HepG2 (cell line): ENCODE measurements around the gene FANCE. TPM values are rescaled to one million over a fixed set of nuclear protein-coding genes. Genes with fewer than 3 reads are reported as not detected.

Experiments used
- ATAC-seq: fragments of 200-7000 bp; cut with Tn5 transposase; 3 replicates; pipeline ENCODE4 v1.9.1; 2020; ENCODE audit warnings: mild to moderate bottlenecking, moderate library complexity
- BruUV-seq: library from RNA; stranded (reverse); fragments of 400-500 nt; replicated peaks from 2 replicates; lab custom pipeline; 2021; lab: Mats Ljungman, UMichigan
- CTCF ChIA-PET: fragments of 300-600 bp; formaldehyde crosslinking; extraction: SDS; loops from one replicate; lab custom pipeline; 2021; ENCODE audit warnings: low total read pairs, inconsistent platforms, low intra/inter-chr PET ratio; lab: Yijun Ruan, JAX
- POLR2A ChIA-PET: fragments of 350-600 bp; sonication (Branson Sonifier 250); formaldehyde crosslinking; loops from one replicate; lab custom pipeline; 2020; ENCODE audit warnings: antibody characterized with exemption, inconsistent platforms; lab: Yijun Ruan, JAX
- DNase-seq: peaks from one replicate; pipeline ENCODE4 v3.0.0-alpha.2; 2015; ENCODE audit warnings: low spot score
- FAIRE-seq: peaks from 3 replicates; lab custom pipeline; 2011; peaks lifted over from hg19 to GRCh38; lab: Jason Lieb, UNC
- H2AFZ ChIP-seq: one replicate; pipeline ENCODE4 v1.6.1; 2011; ENCODE audit warnings: low read length, inconsistent platforms
- H3K27ac ChIP-seq: fragments of 300-600 bp; 3 replicates; pipeline ENCODE4 v1.8.0; 2011; ENCODE audit warnings: mixed run types, mild to moderate bottlenecking, mixed read lengths, low read length, inconsistent platforms; ENCODE audit not compliant: insufficient read depth; ENCODE audit errors: extremely low read length
- H3K27me3 ChIP-seq, 2 experiments: fragments of 200-600 bp in 1 of 2; 2 replicates in 1 of 2; 3 replicates in 1 of 2; pipeline versions ENCODE4 v1.6.0 to v1.8.0; 2011; ENCODE audit warnings: low read length in 2 of 2, mild to moderate bottlenecking in 2 of 2, moderate library complexity in 2 of 2, inconsistent platforms in 1 of 2; ENCODE audit not compliant: insufficient read depth in 2 of 2, control insufficient read depth in 1 of 2
- H3K36me3 ChIP-seq, 2 experiments: fragments of 200-600 bp in 1 of 2; replicated peaks in 1 of 2; 2 replicates in 1 of 2; 3 replicates in 1 of 2; pipeline versions ENCODE4 v1.5.1 to v1.8.0; 2011; ENCODE audit warnings: low read length in 2 of 2, inconsistent platforms in 1 of 2; ENCODE audit not compliant: insufficient read depth in 2 of 2, control insufficient read depth in 1 of 2
- H3K4me1 ChIP-seq: 2 replicates; pipeline ENCODE4 v1.5.1; 2012; ENCODE audit warnings: low read length, inconsistent platforms; ENCODE audit not compliant: insufficient read depth
- H3K4me2 ChIP-seq: 2 replicates; pipeline ENCODE4 v1.6.0; 2011; ENCODE audit warnings: low read depth, low read length, inconsistent platforms
- H3K4me3 ChIP-seq, 3 experiments: fragments of 200-600 bp in 1 of 3; sonication (generic), shearing (Covaris generic) in 1 of 3; replicated peaks in 1 of 3; 2 replicates each; pipeline ENCODE4 v1.5.1; 2011 to 2016; ENCODE audit warnings: low read length in 3 of 3, inconsistent platforms in 2 of 3, low read depth in 2 of 3, mild to moderate bottlenecking in 2 of 3, control low read depth in 1 of 3, mixed read lengths in 1 of 3; ENCODE audit not compliant: insufficient read depth in 1 of 3
- H3K79me2 ChIP-seq: one replicate; pipeline ENCODE4 v1.6.1; 2011; ENCODE audit warnings: low read length, inconsistent platforms; ENCODE audit not compliant: insufficient read depth
- H3K9ac ChIP-seq: 2 replicates; pipeline ENCODE4 v1.6.0; 2011; ENCODE audit warnings: mild to moderate bottlenecking, low read depth, low read length, inconsistent platforms; ENCODE audit not compliant: insufficient read depth
- H3K9me3 ChIP-seq: 2 replicates; pipeline ENCODE4 v1.5.1; 2012; ENCODE audit warnings: mild to moderate bottlenecking, low read length
- H4K20me1 ChIP-seq: 2 replicates; pipeline ENCODE4 v1.6.0; 2011; ENCODE audit warnings: inconsistent platforms, mild to moderate bottlenecking, low read length, moderate library complexity; ENCODE audit not compliant: insufficient read depth
- KLF15 ChIP-seq: sonication (generic); formaldehyde crosslinking; IDR thresholded peaks from 2 replicates; pipeline ENCODE4 v1.8.1; 2023; ENCODE audit warnings: borderline replicate concordance, mild to moderate bottlenecking, inconsistent platforms, missing genetic modification reagents, mixed read lengths
- NFE2L1 ChIP-seq: sonication (generic); formaldehyde crosslinking; IDR thresholded peaks from 2 replicates; pipeline ENCODE4 v1.4.0; 2020; ENCODE audit warnings: missing genetic modification reagents, mild to moderate bottlenecking, borderline replicate concordance
- PRMT3 ChIP-seq: sonication (generic); formaldehyde crosslinking; IDR thresholded peaks from 2 replicates; pipeline ENCODE4 v1.8.1; 2022; ENCODE audit warnings: low read depth, mild to moderate bottlenecking, moderate library complexity, missing genetic modification reagents, borderline replicate concordance
- RELA ChIP-seq: sonication (generic); formaldehyde crosslinking; IDR thresholded peaks from 2 replicates; pipeline ENCODE4 v1.4.0; 2020; ENCODE audit warnings: missing genetic modification reagents
- SAP130 ChIP-seq: IDR thresholded peaks from 2 replicates; pipeline ENCODE4 v1.6.1; 2016; ENCODE audit warnings: low read depth
- SRF ChIP-seq: IDR thresholded peaks from 2 replicates; pipeline ENCODE4 v1.6.1; 2011; ENCODE audit warnings: mild to moderate bottlenecking, low read depth, low read length, moderate library complexity
- ZNF20 ChIP-seq: sonication (generic); formaldehyde crosslinking; IDR thresholded peaks from 2 replicates; pipeline ENCODE4 v1.4.0; 2020; ENCODE audit warnings: mild to moderate bottlenecking, moderate library complexity, missing genetic modification reagents
- ZNF329 ChIP-seq: sonication (generic); formaldehyde crosslinking; IDR thresholded peaks from 2 replicates; pipeline ENCODE4 v1.9.0; 2021; ENCODE audit warnings: low read depth, mild to moderate bottlenecking, missing genetic modification reagents
- ZNF34 ChIP-seq: sonication (generic); formaldehyde crosslinking; IDR thresholded peaks from 2 replicates; pipeline ENCODE4 v1.4.0; 2020; ENCODE audit warnings: mild to moderate bottlenecking, missing genetic modification reagents, borderline replicate concordance
- ZNF605 ChIP-seq: sonication (generic); formaldehyde crosslinking; IDR thresholded peaks from 2 replicates; pipeline ENCODE4 v1.8.0; 2022; ENCODE audit warnings: mild to moderate bottlenecking, missing genetic modification reagents
- WGBS: methylation state at CpG from one replicate; pipeline ENCODE4 v1.1.6; 2017; ENCODE audit warnings: low lambda C conversion rate; 5-methylcytosine and 5-hydroxymethylcytosine counted together
- in situ Hi-C: cut with HindIII; loops from 2 replicates; pipeline ENCODE4 v1.10.0; 2017; ENCODE audit warnings: low pct_unique_long_range_greater_than_20kb; ENCODE audit not compliant: extremely low pct_ligation_motif_present
- intact Hi-C: fragments of 100-400 bp; cut with micrococcal nuclease; formaldehyde crosslinking; loops from one replicate; pipeline ENCODE4 v1.10.0; 2022; ENCODE audit not compliant: unreplicated experiment
- polyA plus RNA-seq, 8 experiments: library from polyadenylated mRNA; depleted of rRNA in 3 of 8; stranded (reverse) in 7 of 8; unstranded in 1 of 8; fragments of >200 nt; fragmentation: Illumina TruSeq in 4 of 8; extraction: Trizol in 4 of 8; gene quantifications; 2 replicates each; pipeline versions ENCODE4 v1.2.1 to v1.2.3, GENCODE V29; 2011 to 2016; ENCODE audit warnings: low read depth in 4 of 8, missing spikeins in 1 of 8, mixed read lengths in 1 of 8; ENCODE audit not compliant: insufficient read depth in 1 of 8
- total RNA-seq, 5 experiments: library from RNA; depleted of rRNA; stranded (reverse); fragments of >200 nt; fragmentation: Illumina TruSeq; extraction: Trizol; gene quantifications; 2 replicates each; pipeline ENCODE4 v1.2.3, GENCODE V29; 2016; ENCODE audit warnings: low read depth in 1 of 5
- TF ChIP-seq, protein P1 (sequence below): sonication (generic); formaldehyde crosslinking; IDR thresholded peaks from 2 replicates; pipeline ENCODE4 v1.8.0; 2022; ENCODE audit warnings: mild to moderate bottlenecking, missing genetic modification reagents, moderate library complexity
- TF ChIP-seq, protein P2 (sequence below): sonication (generic); formaldehyde crosslinking; IDR thresholded peaks from 2 replicates; pipeline ENCODE4 v1.5.0; 2020; ENCODE audit warnings: missing genetic modification reagents
- TF ChIP-seq, protein P3 (sequence below): sonication (generic); formaldehyde crosslinking; IDR thresholded peaks from 2 replicates; pipeline ENCODE4 v1.4.0; 2020; ENCODE audit warnings: low read depth, mild to moderate bottlenecking, missing genetic modification reagents
- TF ChIP-seq, protein P4 (sequence below): sonication (generic); IDR thresholded peaks from 2 replicates; pipeline ENCODE4 v1.6.1; 2016; ENCODE audit warnings: low read depth, borderline replicate concordance
- TF ChIP-seq, protein P5 (sequence below): sonication (generic); formaldehyde crosslinking; IDR thresholded peaks from 2 replicates; pipeline ENCODE4 v1.4.0; 2020; ENCODE audit warnings: missing genetic modification reagents

FANCE gene
- total and polyA plus RNA-seq, 2 of the 13 experiments (the other 11 are each of a cell fraction or from before 2014, with no cell fraction given): 7.1 to 11.2 TPM

DNA sequence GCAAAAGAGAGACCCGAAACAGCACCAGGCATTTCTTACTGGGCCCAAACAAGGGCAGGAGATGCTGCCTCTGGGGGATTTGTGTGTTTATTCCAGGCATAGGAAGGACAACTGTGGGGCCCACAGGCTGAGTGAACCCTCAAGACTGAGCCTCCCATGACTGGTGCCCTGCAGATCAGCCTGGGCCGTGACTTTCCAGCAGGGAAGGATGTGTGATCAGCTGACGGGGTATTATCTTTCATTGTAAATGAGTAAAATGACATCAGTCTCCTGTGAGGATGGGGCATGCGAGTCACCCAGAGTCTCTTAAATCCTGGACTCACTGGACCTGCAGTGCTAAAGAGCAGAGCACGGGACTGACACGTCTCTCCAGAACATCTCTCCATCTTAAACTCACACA, 48.6 kb downstream of the FANCE start:
- intact Hi-C loops: no loop called here

More for the DNA sequence above, 48.6 kb downstream of the FANCE start:
- no peak overlapping the region for H2AFZ ChIP-seq
- no peaks in the 10 kb centered on the region for H3K9me3 ChIP-seq
- no peak overlapping the region for H3K27ac ChIP-seq
- H3K4me3 ChIP-seq: no peak overlapping the region
- H3K9ac ChIP-seq: no peak overlapping the region
- no TSS peak for BruUV-seq
- FAIRE-seq: no peak
- peaks cover 11 to 47% of the 10 kb centered on the region in 2 experiments; a peak in 4 of 5 replicates for H3K27me3 ChIP-seq
- POLR2A ChIA-PET: no interaction called here
- peak overlapping the region; percentile 20; the same call in 1 of the 2 replicates for H3K4me2 ChIP-seq
- TF ChIP-seq PRMT3 (CRISPR knock-in tag) (no peak), RELA (no peak), SAP130 (CRISPR knock-in tag) (0 out of 2 replicates have a peak, but pooled peaks have one; percentile 10), SRF (no peak), ZNF34 (CRISPR knock-in tag) (no peak), NFE2L1 (CRISPR knock-in tag) (no peak), ZNF329 (CRISPR knock-in tag) (no peak), ZNF20 (CRISPR knock-in tag) (no peak), KLF15 (CRISPR knock-in tag) (no peak), ZNF605 (CRISPR knock-in tag) (0 out of 2 replicates have a peak, but pooled peaks have one; percentile 16)
- TF ChIP-seq, protein P1, sequence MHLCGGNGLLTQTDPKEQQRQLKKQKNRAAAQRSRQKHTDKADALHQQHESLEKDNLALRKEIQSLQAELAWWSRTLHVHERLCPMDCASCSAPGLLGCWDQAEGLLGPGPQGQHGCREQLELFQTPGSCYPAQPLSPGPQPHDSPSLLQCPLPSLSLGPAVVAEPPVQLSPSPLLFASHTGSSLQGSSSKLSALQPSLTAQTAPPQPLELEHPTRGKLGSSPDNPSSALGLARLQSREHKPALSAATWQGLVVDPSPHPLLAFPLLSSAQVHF (CRISPR knock-in tag): no peak
- TF ChIP-seq, protein P2, sequence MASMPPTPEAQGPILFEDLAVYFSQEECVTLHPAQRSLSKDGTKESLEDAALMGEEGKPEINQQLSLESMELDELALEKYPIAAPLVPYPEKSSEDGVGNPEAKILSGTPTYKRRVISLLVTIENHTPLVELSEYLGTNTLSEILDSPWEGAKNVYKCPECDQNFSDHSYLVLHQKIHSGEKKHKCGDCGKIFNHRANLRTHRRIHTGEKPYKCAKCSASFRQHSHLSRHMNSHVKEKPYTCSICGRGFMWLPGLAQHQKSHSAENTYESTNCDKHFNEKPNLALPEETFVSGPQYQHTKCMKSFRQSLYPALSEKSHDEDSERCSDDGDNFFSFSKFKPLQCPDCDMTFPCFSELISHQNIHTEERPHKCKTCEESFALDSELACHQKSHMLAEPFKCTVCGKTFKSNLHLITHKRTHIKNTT (CRISPR knock-in tag): no peak
- TF ChIP-seq, protein P3, sequence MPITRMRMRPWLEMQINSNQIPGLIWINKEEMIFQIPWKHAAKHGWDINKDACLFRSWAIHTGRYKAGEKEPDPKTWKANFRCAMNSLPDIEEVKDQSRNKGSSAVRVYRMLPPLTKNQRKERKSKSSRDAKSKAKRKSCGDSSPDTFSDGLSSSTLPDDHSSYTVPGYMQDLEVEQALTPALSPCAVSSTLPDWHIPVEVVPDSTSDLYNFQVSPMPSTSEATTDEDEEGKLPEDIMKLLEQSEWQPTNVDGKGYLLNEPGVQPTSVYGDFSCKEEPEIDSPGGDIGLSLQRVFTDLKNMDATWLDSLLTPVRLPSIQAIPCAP (CRISPR knock-in tag): no peak
- TF ChIP-seq, protein P4, sequence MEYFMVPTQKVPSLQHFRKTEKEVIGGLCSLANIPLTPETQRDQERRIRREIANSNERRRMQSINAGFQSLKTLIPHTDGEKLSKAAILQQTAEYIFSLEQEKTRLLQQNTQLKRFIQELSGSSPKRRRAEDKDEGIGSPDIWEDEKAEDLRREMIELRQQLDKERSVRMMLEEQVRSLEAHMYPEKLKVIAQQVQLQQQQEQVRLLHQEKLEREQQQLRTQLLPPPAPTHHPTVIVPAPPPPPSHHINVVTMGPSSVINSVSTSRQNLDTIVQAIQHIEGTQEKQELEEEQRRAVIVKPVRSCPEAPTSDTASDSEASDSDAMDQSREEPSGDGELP: peak; percentile 57; the same call in 1 of the 2 replicates
- TF ChIP-seq, protein P5, sequence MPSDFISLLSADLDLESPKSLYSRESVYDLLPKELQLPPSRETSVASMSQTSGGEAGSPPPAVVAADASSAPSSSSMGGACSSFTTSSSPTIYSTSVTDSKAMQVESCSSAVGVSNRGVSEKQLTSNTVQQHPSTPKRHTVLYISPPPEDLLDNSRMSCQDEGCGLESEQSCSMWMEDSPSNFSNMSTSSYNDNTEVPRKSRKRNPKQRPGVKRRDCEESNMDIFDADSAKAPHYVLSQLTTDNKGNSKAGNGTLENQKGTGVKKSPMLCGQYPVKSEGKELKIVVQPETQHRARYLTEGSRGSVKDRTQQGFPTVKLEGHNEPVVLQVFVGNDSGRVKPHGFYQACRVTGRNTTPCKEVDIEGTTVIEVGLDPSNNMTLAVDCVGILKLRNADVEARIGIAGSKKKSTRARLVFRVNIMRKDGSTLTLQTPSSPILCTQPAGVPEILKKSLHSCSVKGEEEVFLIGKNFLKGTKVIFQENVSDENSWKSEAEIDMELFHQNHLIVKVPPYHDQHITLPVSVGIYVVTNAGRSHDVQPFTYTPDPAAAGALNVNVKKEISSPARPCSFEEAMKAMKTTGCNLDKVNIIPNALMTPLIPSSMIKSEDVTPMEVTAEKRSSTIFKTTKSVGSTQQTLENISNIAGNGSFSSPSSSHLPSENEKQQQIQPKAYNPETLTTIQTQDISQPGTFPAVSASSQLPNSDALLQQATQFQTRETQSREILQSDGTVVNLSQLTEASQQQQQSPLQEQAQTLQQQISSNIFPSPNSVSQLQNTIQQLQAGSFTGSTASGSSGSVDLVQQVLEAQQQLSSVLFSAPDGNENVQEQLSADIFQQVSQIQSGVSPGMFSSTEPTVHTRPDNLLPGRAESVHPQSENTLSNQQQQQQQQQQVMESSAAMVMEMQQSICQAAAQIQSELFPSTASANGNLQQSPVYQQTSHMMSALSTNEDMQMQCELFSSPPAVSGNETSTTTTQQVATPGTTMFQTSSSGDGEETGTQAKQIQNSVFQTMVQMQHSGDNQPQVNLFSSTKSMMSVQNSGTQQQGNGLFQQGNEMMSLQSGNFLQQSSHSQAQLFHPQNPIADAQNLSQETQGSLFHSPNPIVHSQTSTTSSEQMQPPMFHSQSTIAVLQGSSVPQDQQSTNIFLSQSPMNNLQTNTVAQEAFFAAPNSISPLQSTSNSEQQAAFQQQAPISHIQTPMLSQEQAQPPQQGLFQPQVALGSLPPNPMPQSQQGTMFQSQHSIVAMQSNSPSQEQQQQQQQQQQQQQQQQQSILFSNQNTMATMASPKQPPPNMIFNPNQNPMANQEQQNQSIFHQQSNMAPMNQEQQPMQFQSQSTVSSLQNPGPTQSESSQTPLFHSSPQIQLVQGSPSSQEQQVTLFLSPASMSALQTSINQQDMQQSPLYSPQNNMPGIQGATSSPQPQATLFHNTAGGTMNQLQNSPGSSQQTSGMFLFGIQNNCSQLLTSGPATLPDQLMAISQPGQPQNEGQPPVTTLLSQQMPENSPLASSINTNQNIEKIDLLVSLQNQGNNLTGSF (CRISPR knock-in tag): no peak
- TF ChIP-seq, all 625 proteins: peak for 3
- peaks cover under 1% of the 10 kb centered on the region; the same call in 1 of the 2 replicates for H4K20me1 ChIP-seq
- peak; percentile 34 for DNase-seq
- ATAC-seq: no peak
- peaks cover 4% of the 10 kb centered on the region for H3K79me2 ChIP-seq
- no peaks in the 10 kb centered on the region for H3K36me3 ChIP-seq
- in situ Hi-C loops: no loop called here
- WGBS: 4% methylated on average over 6 of the region's 6 CpGs
- peaks cover 40% of the 10 kb centered on the region for H3K4me1 ChIP-seq
- CTCF ChIA-PET: no interaction called here
